Ishikawa (cell line): Measurements from ENCODE around the gene SCN8A.

Source experiments
- CEBPB ChIP-seq: IDR thresholded peaks from 2 replicates; pipeline ENCODE4 v1.6.1; 2012
- CREB1 ChIP-seq: IDR thresholded peaks from 2 replicates; pipeline ENCODE4 v1.6.1; 2012; ENCODE audit warnings: low read depth
- EGR1 ChIP-seq: IDR thresholded peaks from 2 replicates; pipeline ENCODE4 v1.6.1; 2012
- EP300 ChIP-seq: IDR thresholded peaks from 2 replicates; pipeline ENCODE4 v1.6.1; 2012; ENCODE audit warnings: borderline replicate concordance
- FOXM1 ChIP-seq: IDR thresholded peaks from 2 replicates; pipeline ENCODE4 v1.6.1; 2012; ENCODE audit warnings: low read depth, borderline replicate concordance
- NFIC ChIP-seq: IDR thresholded peaks from 2 replicates; pipeline ENCODE4 v1.6.1; 2012
- RAD21 ChIP-seq: IDR thresholded peaks from 2 replicates; pipeline ENCODE4 v1.6.1; 2012; ENCODE audit warnings: low read depth
- TAF1 ChIP-seq: IDR thresholded peaks from 2 replicates; pipeline ENCODE4 v1.6.1; 2012; ENCODE audit warnings: low read depth, mild to moderate bottlenecking
- TCF12 ChIP-seq: IDR thresholded peaks from 2 replicates; pipeline ENCODE4 v1.6.1; 2012; ENCODE audit warnings: low read depth
- TEAD4 ChIP-seq: IDR thresholded peaks from 2 replicates; pipeline ENCODE4 v1.6.1; 2012
- YY1 ChIP-seq: IDR thresholded peaks from 2 replicates; pipeline ENCODE4 v1.6.1; 2012; ENCODE audit warnings: low read depth
- ZBTB7A ChIP-seq: IDR thresholded peaks from 2 replicates; pipeline ENCODE4 v1.6.1; 2012; ENCODE audit warnings: low read depth
- TF ChIP-seq, protein P1 (sequence below): IDR thresholded peaks from 2 replicates; pipeline ENCODE4 v1.6.1; 2012
- TF ChIP-seq, protein P2 (sequence below): IDR thresholded peaks from 2 replicates; pipeline ENCODE4 v1.6.1; 2012; ENCODE audit warnings: low read depth, mild to moderate bottlenecking
- TF ChIP-seq, protein P3 (sequence below): IDR thresholded peaks from 2 replicates; pipeline ENCODE4 v1.6.1; 2012

The SCN8A gene

DNA sequence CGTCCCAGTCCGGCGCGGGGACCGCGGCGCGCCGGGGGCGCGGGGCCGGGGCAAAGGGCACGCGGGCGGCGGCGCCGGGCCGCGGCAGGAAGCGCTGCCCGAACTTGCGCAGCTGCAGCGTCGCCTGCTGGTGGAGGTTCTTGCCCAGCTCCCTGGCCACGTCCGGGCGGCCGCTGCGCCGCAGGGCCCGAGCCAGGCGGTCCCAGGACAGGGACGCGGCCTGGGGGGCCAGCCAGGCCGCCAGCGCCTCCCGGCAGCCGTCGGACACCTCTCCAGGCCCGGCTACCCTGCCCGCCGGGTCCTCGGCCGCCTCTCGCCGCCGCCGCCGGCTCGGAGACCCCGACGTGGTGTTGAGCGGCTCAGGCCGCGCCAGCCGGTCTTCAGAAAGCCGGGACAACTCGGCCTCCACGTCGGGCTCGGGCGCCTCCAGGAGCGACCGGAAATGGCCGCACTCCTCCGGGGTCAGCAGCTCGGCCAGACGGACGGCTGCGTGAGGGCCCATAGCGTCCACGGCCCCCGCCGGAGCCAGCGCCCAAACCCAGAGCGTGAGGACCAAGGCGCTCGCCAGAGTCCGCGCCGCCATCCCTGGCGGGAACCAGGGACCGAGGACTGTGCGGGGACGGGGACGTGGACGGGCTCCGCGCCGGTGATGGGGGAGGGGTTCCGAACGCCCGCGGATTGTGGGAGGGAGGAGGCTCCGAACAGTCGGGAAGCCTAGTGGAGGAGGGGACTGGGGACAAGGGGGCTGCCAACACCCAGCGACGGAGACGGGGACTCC lies 223.5 kb downstream of the SCN8A start:
- TF ChIP-seq TCF12 = no peak
- peak; percentile 70 for TF ChIP-seq RAD21
- TF ChIP-seq, protein P1, sequence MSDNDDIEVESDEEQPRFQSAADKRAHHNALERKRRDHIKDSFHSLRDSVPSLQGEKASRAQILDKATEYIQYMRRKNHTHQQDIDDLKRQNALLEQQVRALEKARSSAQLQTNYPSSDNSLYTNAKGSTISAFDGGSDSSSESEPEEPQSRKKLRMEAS = no peak; the same call in 1 of the 2 replicates

DNA sequence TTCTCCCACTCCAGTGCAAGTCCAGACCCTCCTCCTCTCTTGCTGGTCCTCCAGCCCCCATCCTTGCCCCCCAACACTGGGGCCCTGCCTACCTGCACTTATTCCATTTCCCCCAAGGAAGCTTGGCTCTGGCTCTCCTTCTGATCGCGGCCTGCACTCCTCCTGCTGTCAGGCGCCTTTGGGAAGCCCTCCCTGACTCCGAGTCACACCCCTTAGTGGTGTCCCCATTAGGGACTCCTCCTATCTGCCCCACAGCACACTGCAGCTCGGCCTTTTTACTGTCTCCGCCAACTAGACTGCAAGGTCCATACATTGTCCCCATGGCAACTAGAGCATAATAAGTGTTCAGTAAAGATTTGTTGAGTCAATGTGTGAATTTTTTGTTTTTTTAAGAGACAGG lies 224.5 kb downstream of the SCN8A start:
- TF ChIP-seq TAF1 (no peak), TCF12 (no peak), RAD21 (no peak), TEAD4 (no peak), EP300 (no peak), EGR1 (no peak), ZBTB7A (no peak), NFIC (no peak), CEBPB (no peak), YY1 (no peak), FOXM1 (no peak)
- TF ChIP-seq, protein P2, sequence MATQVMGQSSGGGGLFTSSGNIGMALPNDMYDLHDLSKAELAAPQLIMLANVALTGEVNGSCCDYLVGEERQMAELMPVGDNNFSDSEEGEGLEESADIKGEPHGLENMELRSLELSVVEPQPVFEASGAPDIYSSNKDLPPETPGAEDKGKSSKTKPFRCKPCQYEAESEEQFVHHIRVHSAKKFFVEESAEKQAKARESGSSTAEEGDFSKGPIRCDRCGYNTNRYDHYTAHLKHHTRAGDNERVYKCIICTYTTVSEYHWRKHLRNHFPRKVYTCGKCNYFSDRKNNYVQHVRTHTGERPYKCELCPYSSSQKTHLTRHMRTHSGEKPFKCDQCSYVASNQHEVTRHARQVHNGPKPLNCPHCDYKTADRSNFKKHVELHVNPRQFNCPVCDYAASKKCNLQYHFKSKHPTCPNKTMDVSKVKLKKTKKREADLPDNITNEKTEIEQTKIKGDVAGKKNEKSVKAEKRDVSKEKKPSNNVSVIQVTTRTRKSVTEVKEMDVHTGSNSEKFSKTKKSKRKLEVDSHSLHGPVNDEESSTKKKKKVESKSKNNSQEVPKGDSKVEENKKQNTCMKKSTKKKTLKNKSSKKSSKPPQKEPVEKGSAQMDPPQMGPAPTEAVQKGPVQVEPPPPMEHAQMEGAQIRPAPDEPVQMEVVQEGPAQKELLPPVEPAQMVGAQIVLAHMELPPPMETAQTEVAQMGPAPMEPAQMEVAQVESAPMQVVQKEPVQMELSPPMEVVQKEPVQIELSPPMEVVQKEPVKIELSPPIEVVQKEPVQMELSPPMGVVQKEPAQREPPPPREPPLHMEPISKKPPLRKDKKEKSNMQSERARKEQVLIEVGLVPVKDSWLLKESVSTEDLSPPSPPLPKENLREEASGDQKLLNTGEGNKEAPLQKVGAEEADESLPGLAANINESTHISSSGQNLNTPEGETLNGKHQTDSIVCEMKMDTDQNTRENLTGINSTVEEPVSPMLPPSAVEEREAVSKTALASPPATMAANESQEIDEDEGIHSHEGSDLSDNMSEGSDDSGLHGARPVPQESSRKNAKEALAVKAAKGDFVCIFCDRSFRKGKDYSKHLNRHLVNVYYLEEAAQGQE = no peak
- TF ChIP-seq, protein P1 = no peak
- TF ChIP-seq, protein P3, sequence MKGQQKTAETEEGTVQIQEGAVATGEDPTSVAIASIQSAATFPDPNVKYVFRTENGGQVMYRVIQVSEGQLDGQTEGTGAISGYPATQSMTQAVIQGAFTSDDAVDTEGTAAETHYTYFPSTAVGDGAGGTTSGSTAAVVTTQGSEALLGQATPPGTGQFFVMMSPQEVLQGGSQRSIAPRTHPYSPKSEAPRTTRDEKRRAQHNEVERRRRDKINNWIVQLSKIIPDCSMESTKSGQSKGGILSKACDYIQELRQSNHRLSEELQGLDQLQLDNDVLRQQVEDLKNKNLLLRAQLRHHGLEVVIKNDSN = no peak

DNA sequence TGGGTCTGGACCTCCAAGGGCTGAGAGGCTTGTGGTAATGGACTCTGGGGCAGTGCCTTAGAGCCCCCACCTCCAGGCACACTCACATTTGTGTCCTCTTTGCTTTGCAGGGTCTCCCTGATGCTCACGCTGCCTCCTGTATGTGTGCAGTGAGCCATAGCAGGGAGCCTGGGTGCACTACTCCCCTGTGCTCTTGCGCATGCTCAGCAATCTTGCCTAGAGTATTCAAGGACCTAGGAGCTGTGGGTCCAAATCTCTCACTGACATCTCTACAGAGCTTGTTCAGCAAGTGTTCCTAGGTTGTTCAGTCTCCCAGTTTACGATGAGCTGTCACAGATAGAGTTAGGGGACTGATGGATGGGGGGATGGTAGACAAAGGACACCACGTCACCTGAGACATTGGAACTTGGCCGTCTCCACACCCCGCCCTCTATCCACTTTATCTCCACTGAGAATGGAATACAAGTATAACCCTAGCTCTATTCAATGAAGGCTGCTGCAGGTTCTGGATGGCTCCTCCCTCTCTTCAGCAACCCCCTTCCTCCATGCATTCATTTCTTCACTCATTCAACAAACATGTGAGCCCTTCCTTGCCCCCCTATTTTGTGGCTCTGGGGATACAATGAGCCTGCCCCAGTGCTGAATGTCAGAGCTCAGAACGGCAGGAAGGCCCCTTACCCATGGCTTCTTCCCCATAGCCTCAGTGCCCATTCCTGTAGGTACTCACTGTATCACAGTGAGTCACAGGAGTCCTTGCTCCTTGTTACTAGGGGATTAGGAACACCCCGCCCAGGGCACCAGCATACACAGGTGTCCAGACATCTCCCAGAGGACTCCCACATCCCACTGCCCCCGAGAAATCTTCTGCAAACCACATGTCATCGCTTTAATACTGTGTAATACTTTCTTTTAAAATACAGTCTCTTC lies 226.3 kb downstream of the SCN8A start:
- TF ChIP-seq EP300 = no peak
- no peak for TF ChIP-seq YY1
- TF ChIP-seq, protein P3 = no peak
- no peak for TF ChIP-seq TAF1
- TF ChIP-seq, protein P1 = no peak
- TF ChIP-seq NFIC = no peak
- no peak for TF ChIP-seq EGR1
- no peak for TF ChIP-seq TEAD4
- TF ChIP-seq TCF12 = no peak
- TF ChIP-seq CEBPB = no peak
- TF ChIP-seq FOXM1 = no peak
- TF ChIP-seq RAD21 = no peak
- no peak for TF ChIP-seq ZBTB7A
- TF ChIP-seq CREB1 = no peak
- TF ChIP-seq, protein P2 = no peak

DNA sequence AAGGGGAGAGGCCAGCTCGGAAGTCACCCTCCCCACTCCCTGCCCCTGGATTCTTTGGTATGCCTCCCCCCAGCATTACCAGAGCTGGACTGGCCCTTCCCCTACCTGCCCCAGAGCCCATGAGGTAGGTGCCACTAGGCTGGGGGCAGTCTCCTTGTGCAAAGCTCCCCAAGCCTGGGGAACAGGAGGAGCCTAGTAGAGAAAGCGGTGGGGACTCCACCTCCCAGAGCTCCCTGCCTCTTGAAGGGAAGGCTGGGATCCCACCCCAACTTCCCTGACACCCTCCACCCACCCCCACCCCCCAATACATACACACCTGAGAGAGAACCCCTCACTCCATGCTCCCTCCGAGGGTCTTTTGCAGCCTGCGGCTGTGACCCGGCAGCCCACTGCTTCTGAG lies 227.1 kb downstream of the SCN8A start:
- TF ChIP-seq ZBTB7A = no peak
- no peak for TF ChIP-seq TAF1
- TF ChIP-seq FOXM1 = no peak
- TF ChIP-seq EP300 = no peak
- no peak for TF ChIP-seq NFIC
- TF ChIP-seq YY1 = no peak

DNA sequence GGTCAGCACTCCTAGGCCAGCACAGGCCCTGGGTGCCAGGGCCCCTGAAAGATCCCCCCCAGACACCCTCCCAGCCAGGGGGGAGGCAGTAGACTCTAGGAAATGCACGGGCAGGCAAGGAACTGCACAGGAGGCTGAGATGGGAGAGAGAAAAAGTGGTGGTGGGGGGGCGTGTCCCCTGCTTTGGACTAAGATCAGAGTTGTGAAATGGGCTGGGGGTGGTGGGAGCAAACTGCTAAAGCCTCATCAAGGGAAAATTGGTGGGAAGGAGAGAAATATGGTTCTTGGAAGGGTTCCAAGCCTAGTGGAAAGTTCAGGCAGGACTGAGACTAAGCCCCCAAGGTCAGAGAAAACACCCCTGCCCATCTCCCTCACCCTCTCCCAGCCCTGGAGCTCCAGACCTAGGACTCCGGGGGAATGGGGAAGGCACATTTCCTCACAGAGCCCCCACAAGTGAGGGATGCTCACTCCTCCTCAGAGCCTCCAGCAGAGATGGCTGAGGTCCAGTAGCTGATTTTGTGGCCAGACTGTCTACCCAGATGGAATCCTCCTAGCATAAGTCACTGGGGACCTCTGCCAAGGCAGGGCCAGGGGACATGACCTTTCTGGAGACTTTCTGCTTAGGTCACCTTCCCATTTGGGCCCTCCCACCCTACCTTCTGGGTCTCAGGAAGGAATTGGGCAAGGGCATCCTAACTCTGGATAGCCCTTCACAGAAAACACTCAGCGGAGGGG lies 227.7 kb downstream of the SCN8A start:
- TF ChIP-seq FOXM1 (no peak), CREB1 (no peak), RAD21 (no peak), TEAD4 (no peak), TCF12 (no peak), YY1 (no peak), EGR1 (no peak), NFIC (no peak), ZBTB7A (no peak), TAF1 (no peak), CEBPB (no peak), EP300 (no peak)
- TF ChIP-seq, protein P3 = no peak
- TF ChIP-seq, protein P1 = no peak
- TF ChIP-seq, protein P2 = no peak
